ENCODE results near the gene AHCYL2.

AHCYL2 gene

DNA sequence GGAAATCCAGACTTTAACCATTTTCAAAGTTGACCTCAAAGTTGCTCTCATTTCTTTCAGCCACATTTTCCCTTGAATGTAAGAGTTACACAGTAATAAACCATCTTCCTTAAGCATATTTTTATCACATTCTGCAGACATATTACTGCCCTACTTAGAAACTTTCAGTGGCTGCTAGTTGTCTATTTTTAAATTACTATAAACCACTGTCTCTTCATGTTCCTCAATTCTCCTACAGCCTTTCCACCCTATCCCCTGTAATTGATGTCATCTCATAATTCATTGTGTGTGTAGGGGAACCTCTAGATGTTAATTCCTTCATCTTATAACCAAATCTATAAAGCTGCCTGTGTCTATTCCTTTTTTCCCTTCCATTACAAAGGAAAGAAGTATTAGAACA is 131.3 kb downstream of the AHCYL2 start:
- no peak overlapping the region for H3K4me3 ChIP-seq (replicated peaks; ENCODE audit: insufficient read depth, low read length)

DNA sequence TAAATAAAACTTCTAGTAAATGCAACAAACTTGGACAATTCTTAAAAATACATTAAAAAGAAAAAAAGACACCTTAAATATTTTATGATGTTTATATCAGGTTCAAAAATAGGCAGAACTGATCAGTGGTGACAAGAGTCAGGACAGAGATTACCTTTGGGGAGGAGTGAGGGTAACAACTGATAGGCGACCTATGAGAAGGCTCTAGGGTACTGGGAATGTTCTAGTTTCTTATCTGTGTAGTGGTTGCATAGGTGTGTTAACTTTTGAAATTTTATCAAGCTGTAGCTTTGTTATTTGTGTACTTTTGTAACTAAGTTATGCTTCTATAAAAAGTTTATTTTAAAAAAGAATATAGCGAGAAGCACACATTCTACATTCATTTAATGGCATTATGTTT is 134.3 kb downstream of the AHCYL2 start:
- no peak for DNase-seq (ENCODE audit: low read depth in 1 of 2, low spot score in 1 of 2)
- Histone ChIP-seq H3K27ac (replicated peaks) (no peak overlapping the region), H3K27me3 (ENCODE audit: insufficient read depth, poor library complexity, severe bottlenecking) (no peaks in the 10 kb centered on the region), H3K4me3 (replicated peaks; ENCODE audit: insufficient read depth, low read length) (no peak overlapping the region)
- TF ChIP-seq POLR2AphosphoS5 (IDR thresholded peaks at IDR 0.05; ENCODE audit: low read depth) (no peak), GABPA (IDR thresholded peaks at IDR 0.05; ENCODE audit: low read depth) (no peak), SPI1 (IDR thresholded peaks at IDR 0.05; ENCODE audit: borderline replicate concordance, low read depth) (no peak)
- TF ChIP-seq, protein P1, sequence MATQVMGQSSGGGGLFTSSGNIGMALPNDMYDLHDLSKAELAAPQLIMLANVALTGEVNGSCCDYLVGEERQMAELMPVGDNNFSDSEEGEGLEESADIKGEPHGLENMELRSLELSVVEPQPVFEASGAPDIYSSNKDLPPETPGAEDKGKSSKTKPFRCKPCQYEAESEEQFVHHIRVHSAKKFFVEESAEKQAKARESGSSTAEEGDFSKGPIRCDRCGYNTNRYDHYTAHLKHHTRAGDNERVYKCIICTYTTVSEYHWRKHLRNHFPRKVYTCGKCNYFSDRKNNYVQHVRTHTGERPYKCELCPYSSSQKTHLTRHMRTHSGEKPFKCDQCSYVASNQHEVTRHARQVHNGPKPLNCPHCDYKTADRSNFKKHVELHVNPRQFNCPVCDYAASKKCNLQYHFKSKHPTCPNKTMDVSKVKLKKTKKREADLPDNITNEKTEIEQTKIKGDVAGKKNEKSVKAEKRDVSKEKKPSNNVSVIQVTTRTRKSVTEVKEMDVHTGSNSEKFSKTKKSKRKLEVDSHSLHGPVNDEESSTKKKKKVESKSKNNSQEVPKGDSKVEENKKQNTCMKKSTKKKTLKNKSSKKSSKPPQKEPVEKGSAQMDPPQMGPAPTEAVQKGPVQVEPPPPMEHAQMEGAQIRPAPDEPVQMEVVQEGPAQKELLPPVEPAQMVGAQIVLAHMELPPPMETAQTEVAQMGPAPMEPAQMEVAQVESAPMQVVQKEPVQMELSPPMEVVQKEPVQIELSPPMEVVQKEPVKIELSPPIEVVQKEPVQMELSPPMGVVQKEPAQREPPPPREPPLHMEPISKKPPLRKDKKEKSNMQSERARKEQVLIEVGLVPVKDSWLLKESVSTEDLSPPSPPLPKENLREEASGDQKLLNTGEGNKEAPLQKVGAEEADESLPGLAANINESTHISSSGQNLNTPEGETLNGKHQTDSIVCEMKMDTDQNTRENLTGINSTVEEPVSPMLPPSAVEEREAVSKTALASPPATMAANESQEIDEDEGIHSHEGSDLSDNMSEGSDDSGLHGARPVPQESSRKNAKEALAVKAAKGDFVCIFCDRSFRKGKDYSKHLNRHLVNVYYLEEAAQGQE (IDR thresholded peaks at IDR 0.05; ENCODE audit: insufficient replicate concordance, low read depth) = no peak
- TF ChIP-seq, protein P2, sequence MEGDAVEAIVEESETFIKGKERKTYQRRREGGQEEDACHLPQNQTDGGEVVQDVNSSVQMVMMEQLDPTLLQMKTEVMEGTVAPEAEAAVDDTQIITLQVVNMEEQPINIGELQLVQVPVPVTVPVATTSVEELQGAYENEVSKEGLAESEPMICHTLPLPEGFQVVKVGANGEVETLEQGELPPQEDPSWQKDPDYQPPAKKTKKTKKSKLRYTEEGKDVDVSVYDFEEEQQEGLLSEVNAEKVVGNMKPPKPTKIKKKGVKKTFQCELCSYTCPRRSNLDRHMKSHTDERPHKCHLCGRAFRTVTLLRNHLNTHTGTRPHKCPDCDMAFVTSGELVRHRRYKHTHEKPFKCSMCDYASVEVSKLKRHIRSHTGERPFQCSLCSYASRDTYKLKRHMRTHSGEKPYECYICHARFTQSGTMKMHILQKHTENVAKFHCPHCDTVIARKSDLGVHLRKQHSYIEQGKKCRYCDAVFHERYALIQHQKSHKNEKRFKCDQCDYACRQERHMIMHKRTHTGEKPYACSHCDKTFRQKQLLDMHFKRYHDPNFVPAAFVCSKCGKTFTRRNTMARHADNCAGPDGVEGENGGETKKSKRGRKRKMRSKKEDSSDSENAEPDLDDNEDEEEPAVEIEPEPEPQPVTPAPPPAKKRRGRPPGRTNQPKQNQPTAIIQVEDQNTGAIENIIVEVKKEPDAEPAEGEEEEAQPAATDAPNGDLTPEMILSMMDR (IDR thresholded peaks at IDR 0.05; ENCODE audit: insufficient read depth, low read length) = no peak

More for the DNA sequence above, 131.3 kb downstream of the AHCYL2 start:
- no peak for DNase-seq (ENCODE audit: low read depth in 1 of 2, low spot score in 1 of 2)
- TF ChIP-seq GABPA (IDR thresholded peaks at IDR 0.05; ENCODE audit: low read depth) (no peak), POLR2AphosphoS5 (IDR thresholded peaks at IDR 0.05; ENCODE audit: low read depth) (no peak), SPI1 (IDR thresholded peaks at IDR 0.05; ENCODE audit: borderline replicate concordance, low read depth) (no peak)
- TF ChIP-seq, protein P1 (IDR thresholded peaks at IDR 0.05; ENCODE audit: insufficient replicate concordance, low read depth) = no peak
- TF ChIP-seq, protein P2 (IDR thresholded peaks at IDR 0.05; ENCODE audit: insufficient read depth, low read length) = no peak
- Histone ChIP-seq H3K27me3 (ENCODE audit: insufficient read depth, poor library complexity, severe bottlenecking) (no peaks in the 10 kb centered on the region), H3K27ac (replicated peaks) (no peak overlapping the region)

DNA sequence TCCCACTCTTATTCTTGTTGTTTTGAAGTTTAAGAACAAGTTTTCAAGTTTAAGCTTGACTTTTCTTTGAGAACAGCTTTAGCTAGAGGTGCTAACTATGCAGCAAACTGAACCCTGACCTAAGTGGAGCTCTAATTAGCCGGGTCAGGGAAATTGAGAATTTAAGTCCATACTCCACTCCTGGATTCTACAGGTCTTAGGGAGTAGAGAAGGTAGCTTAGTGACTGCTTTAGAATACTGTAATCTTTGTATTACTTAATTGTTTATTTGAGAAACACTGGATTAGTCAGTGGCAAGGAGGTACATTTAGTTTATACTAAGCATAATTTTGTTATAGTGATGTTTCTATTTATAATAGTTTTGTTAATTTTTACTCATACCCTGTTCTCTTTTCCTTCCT is 134.8 kb downstream of the AHCYL2 start:
- Histone ChIP-seq H3K27ac (replicated peaks) (no peak overlapping the region), H3K27me3 (ENCODE audit: insufficient read depth, poor library complexity, severe bottlenecking) (no peaks in the 10 kb centered on the region), H3K4me3 (replicated peaks; ENCODE audit: insufficient read depth, low read length) (no peak overlapping the region)
- DNase-seq (ENCODE audit: low read depth in 1 of 2, low spot score in 1 of 2) = no peak
- TF ChIP-seq GABPA (IDR thresholded peaks at IDR 0.05; ENCODE audit: low read depth) (no peak), POLR2AphosphoS5 (IDR thresholded peaks at IDR 0.05; ENCODE audit: low read depth) (no peak), SPI1 (IDR thresholded peaks at IDR 0.05; ENCODE audit: borderline replicate concordance, low read depth) (no peak)
- TF ChIP-seq, protein P2 (IDR thresholded peaks at IDR 0.05; ENCODE audit: insufficient read depth, low read length) = no peak
- TF ChIP-seq, protein P1 (IDR thresholded peaks at IDR 0.05; ENCODE audit: insufficient replicate concordance, low read depth) = no peak
